Nephron (organoid): ENCODE results near the gene MAN2A2.

Experiments used
- H3K27ac Mint-ChIP-seq, 3 experiments: 2 replicates each; pipeline ENCODE4 v1.8.0; 2020; ENCODE audit warnings: mixed read lengths in 3 of 3, mild to moderate bottlenecking in 2 of 3, moderate library complexity in 1 of 3
- H3K27me3 Mint-ChIP-seq: 2 replicates; pipeline ENCODE4 v1.8.0; 2021; ENCODE audit warnings: low read depth, mild to moderate bottlenecking, moderate library complexity, mixed read lengths
- H3K36me3 Mint-ChIP-seq: 2 replicates; pipeline ENCODE4 v1.8.0; 2020; ENCODE audit warnings: low read depth, mixed read lengths
- H3K4me1 Mint-ChIP-seq: 2 replicates; pipeline ENCODE4 v1.8.0; 2020; ENCODE audit warnings: mixed read lengths
- H3K4me3 Mint-ChIP-seq, 3 experiments: 2 replicates each; pipeline ENCODE4 v1.8.0; 2020; ENCODE audit warnings: mild to moderate bottlenecking in 3 of 3, mixed read lengths in 3 of 3, moderate library complexity in 2 of 3
- H3K9me3 Mint-ChIP-seq: 2 replicates; pipeline ENCODE4 v1.8.0; 2020; ENCODE audit warnings: mixed read lengths
- CTCF ChIP-seq, 3 experiments: fragments of 200-600 bp; sonication (generic); IDR thresholded peaks; one replicate each; pipeline ENCODE4 v1.5.0; 2021; ENCODE audit warnings: antibody characterized with exemption in 3 of 3; ENCODE audit not compliant: unreplicated experiment in 3 of 3

The MAN2A2 gene

GRCh38 chr15:90877315-90877714 lies 25.8 kb upstream of the MAN2A2 start:
- TF ChIP-seq CTCF (IDR thresholded peaks at IDR 0.05; ENCODE audit: unreplicated experiment in 3 of 3), result no peak
- H3K27me3 Mint-ChIP-seq, result no peaks in the 10 kb centered on the region
- H3K4me1 Mint-ChIP-seq, result peaks cover 18% of the 10 kb centered on the region
- H3K4me3 Mint-ChIP-seq, result no peak overlapping the region
- H3K27ac Mint-ChIP-seq, result no peak overlapping the region
- H3K36me3 Mint-ChIP-seq, result peaks cover 27% of the 10 kb centered on the region
- H3K9me3 Mint-ChIP-seq, result no peaks in the 10 kb centered on the region

- Mint-ChIP-seq H3K4me1 (peaks cover 11% of the 10 kb centered on the region), H3K27me3 (no peaks in the 10 kb centered on the region), H3K9me3 (no peaks in the 10 kb centered on the region), H3K4me3 (no peak overlapping the region), H3K36me3 (peaks cover 27% of the 10 kb centered on the region), H3K27ac (no peak overlapping the region)
- TF ChIP-seq CTCF (IDR thresholded peaks at IDR 0.05; ENCODE audit: unreplicated experiment in 3 of 3), result no peak
Observed at GRCh38 chr15:90877996-90878395, 25.1 kb upstream of the MAN2A2 start.

- Mint-ChIP-seq H3K4me1 (peaks cover 4% of the 10 kb centered on the region), H3K27me3 (no peaks in the 10 kb centered on the region), H3K36me3 (peaks cover 27% of the 10 kb centered on the region), H3K4me3 (no peak overlapping the region), H3K9me3 (no peaks in the 10 kb centered on the region), H3K27ac (no peak overlapping the region)
- TF ChIP-seq CTCF (IDR thresholded peaks at IDR 0.05; ENCODE audit: unreplicated experiment in 3 of 3), result no peak
Observed at GRCh38 chr15:90878660-90879059, 24.4 kb upstream of the MAN2A2 start.

GRCh38 chr15:90879730-90880366 lies 23.3 kb upstream of the MAN2A2 start:
- Mint-ChIP-seq H3K36me3 (peaks cover 27% of the 10 kb centered on the region), H3K4me3 (no peak overlapping the region), H3K27ac (no peak overlapping the region), H3K4me1 (no peaks in the 10 kb centered on the region), H3K9me3 (no peaks in the 10 kb centered on the region), H3K27me3 (no peaks in the 10 kb centered on the region)
- TF ChIP-seq CTCF (IDR thresholded peaks at IDR 0.05; ENCODE audit: unreplicated experiment in 3 of 3), result no peak

GRCh38 chr15:90880381-90881145 lies 22.5 kb upstream of the MAN2A2 start:
- TF ChIP-seq CTCF (IDR thresholded peaks at IDR 0.05; ENCODE audit: unreplicated experiment in 3 of 3), result no peak
- H3K36me3 Mint-ChIP-seq, result peaks cover 27% of the 10 kb centered on the region
- no peak overlapping the region for H3K4me3 Mint-ChIP-seq
- H3K27me3 Mint-ChIP-seq, result no peaks in the 10 kb centered on the region
- peaks cover 1% of the 10 kb centered on the region for H3K4me1 Mint-ChIP-seq
- H3K27ac Mint-ChIP-seq, result no peak overlapping the region
- no peaks in the 10 kb centered on the region for H3K9me3 Mint-ChIP-seq
